Panc1 (cell line): ENCODE results near the gene GPR34.

ENCODE experiments used
- CTCF ChIP-seq: fragments of 450-650 bp; IDR thresholded peaks from 2 replicates; pipeline ENCODE4 v1.5.1; 2017; ENCODE audit warnings: mild to moderate bottlenecking
- POLR2AphosphoS5 ChIP-seq: IDR thresholded peaks from 2 replicates; pipeline ENCODE4 v1.6.1; 2012; ENCODE audit warnings: mild to moderate bottlenecking, low read depth, low read length, moderate library complexity
- SIN3A ChIP-seq: IDR thresholded peaks from 2 replicates; pipeline ENCODE4 v1.6.1; 2012; ENCODE audit warnings: low read depth, mild to moderate bottlenecking, low read length, moderate library complexity, borderline replicate concordance; ENCODE audit not compliant: insufficient read depth
- TCF7L2 ChIP-seq: IDR thresholded peaks from 2 replicates; pipeline ENCODE4 v1.6.1; 2011; ENCODE audit warnings: mild to moderate bottlenecking, low read depth, low read length, inconsistent platforms

- TF ChIP-seq CTCF: no peak
- TF ChIP-seq SIN3A: no peak
- no peak for TF ChIP-seq POLR2AphosphoS5
- no peak for TF ChIP-seq TCF7L2
These were observed 4.6 kb upstream of the GPR34 start for GRCh38 chrX:41684138-41684537.
